OCI-LY7 (cell line): ENCODE data around the gene SLC35B4. TPM values are rescaled to one million over a fixed set of nuclear protein-coding genes. Genes with fewer than 3 reads are reported as not detected.
A peak's percentile ranks its signal among the peaks of the same experiment; 100 is the strongest.

ENCODE experiments used
- BruUV-seq: library from RNA; stranded (reverse); fragments of 400-500 nt; replicated peaks from 2 replicates; lab custom pipeline; 2021; lab: Mats Ljungman, UMichigan
- CTCF ChIA-PET: fragments of 300-600 bp; sonication (Branson Sonifier 250); formaldehyde crosslinking; loops from one replicate; lab custom pipeline; 2022; ENCODE audit warnings: antibody characterized with exemption; ENCODE audit not compliant: unreplicated experiment; lab: Charles Lee
- POLR2A ChIA-PET: fragments of 300-600 bp; sonication (Branson Sonifier 250); formaldehyde crosslinking; loops from one replicate; lab custom pipeline; 2022; ENCODE audit warnings: antibody characterized with exemption; lab: Charles Lee
- DNase-seq: peaks from one replicate; pipeline ENCODE4 v3.0.0-alpha.2; 2015; ENCODE audit warnings: low spot score
- H2AFZ ChIP-seq: fragments of 200-600 bp; sonication (generic), shearing (Covaris generic); 2 replicates; pipeline ENCODE4 v1.6.1; 2014; ENCODE audit warnings: mild to moderate bottlenecking, antibody characterized with exemption, low read length, moderate library complexity
- H3K27ac ChIP-seq: fragments of 200-600 bp; sonication (generic); 2 replicates; pipeline ENCODE4 v1.5.1; 2014; ENCODE audit warnings: mixed run types, low read depth, mild to moderate bottlenecking, moderate library complexity, low read length, inconsistent platforms; ENCODE audit not compliant: poor library complexity, severe bottlenecking
- H3K36me3 ChIP-seq: fragments of 200-600 bp; sonication (generic); 2 replicates; pipeline ENCODE4 v1.6.1; 2014; ENCODE audit warnings: mild to moderate bottlenecking, antibody characterized with exemption, low read length, moderate library complexity, mixed read lengths; ENCODE audit not compliant: insufficient read depth
- H3K4me1 ChIP-seq: fragments of 200-600 bp; sonication (generic); 2 replicates; pipeline ENCODE4 v1.5.1; 2014; ENCODE audit warnings: mild to moderate bottlenecking, low read length; ENCODE audit not compliant: insufficient read depth, poor library complexity, severe bottlenecking
- H3K4me2 ChIP-seq: fragments of 200-600 bp; sonication (generic); 2 replicates; pipeline ENCODE4 v1.6.1; 2014; ENCODE audit warnings: mild to moderate bottlenecking, low read length
- H3K4me3 ChIP-seq: fragments of 200-600 bp; sonication (generic); 2 replicates; pipeline ENCODE4 v1.5.1; 2014; ENCODE audit warnings: mild to moderate bottlenecking, low read depth, low read length; ENCODE audit not compliant: poor library complexity, severe bottlenecking
- H3K79me2 ChIP-seq: fragments of 200-600 bp; sonication (generic); 2 replicates; pipeline ENCODE4 v1.6.1; 2016; ENCODE audit warnings: low read depth, mild to moderate bottlenecking, low read length, moderate library complexity, mixed read lengths; ENCODE audit not compliant: insufficient read depth
- H3K9me2 ChIP-seq: fragments of 200-600 bp; sonication (generic); 2 replicates; pipeline ENCODE4 v1.6.1; 2016; ENCODE audit warnings: mild to moderate bottlenecking, low read length, mixed read lengths; ENCODE audit not compliant: insufficient read depth
- H3K9me3 ChIP-seq: fragments of 200-600 bp; sonication (generic); 2 replicates; pipeline ENCODE4 v1.6.1; 2014; ENCODE audit warnings: mild to moderate bottlenecking, mixed run types, low read length, mixed read lengths
- H4K20me1 ChIP-seq: fragments of 200-600 bp; sonication (generic); 2 replicates; pipeline ENCODE4 v1.6.1; 2014; ENCODE audit warnings: mild to moderate bottlenecking, antibody characterized with exemption, low read length, moderate library complexity, mixed read lengths; ENCODE audit not compliant: insufficient read depth
- CTCF ChIP-seq: fragments of 200-600 bp; sonication (generic); conservative IDR thresholded peaks from 2 replicates; pipeline ENCODE4 v1.5.1; 2014; ENCODE audit warnings: mild to moderate bottlenecking, antibody characterized with exemption, low read length, moderate library complexity, mixed read lengths
- EZH2phosphoT487 ChIP-seq: fragments of 200-600 bp; sonication (generic); IDR thresholded peaks from 2 replicates; pipeline ENCODE4 v1.6.1; 2018; ENCODE audit warnings: low read depth, borderline replicate concordance, mild to moderate bottlenecking, mixed run types, antibody characterized with exemption, low read length, moderate library complexity, mixed read lengths
- intact Hi-C: fragments of 100-400 bp; cut with micrococcal nuclease; formaldehyde crosslinking; loops from one replicate; pipeline ENCODE4 v1.10.0; 2022; ENCODE audit not compliant: unreplicated experiment
- total RNA-seq, 2 experiments: library from RNA; depleted of rRNA in 1 of 2; stranded (reverse); fragments of >200 nt in 1 of 2; shearing (Covaris generic) in 1 of 2; gene quantifications; 2 replicates each; pipeline ENCODE4 v1.2.3, GENCODE V29; 2014 to 2022

The SLC35B4 gene
- total RNA-seq, 2 experiments from 2014 or later, result 32.3 to 38.1 TPM

GRCh38 chr7:134262322-134262721 is 54.4 kb downstream of the SLC35B4 start:
- CTCF ChIA-PET, result no interaction called here
- no peak for DNase-seq
- Histone ChIP-seq H3K27ac (no peak overlapping the region), H4K20me1 (no peaks in the 10 kb centered on the region), H3K4me1 (no peaks in the 10 kb centered on the region), H2AFZ (no peak overlapping the region), H3K79me2 (no peaks in the 10 kb centered on the region), H3K4me2 (no peak overlapping the region), H3K36me3 (no peaks in the 10 kb centered on the region), H3K9me2 (no peaks in the 10 kb centered on the region), H3K4me3 (no peak overlapping the region), H3K9me3 (peaks cover 5% of the 10 kb centered on the region; the same call in 1 of the 2 replicates)
- no peak for TF ChIP-seq CTCF
- no peak for TF ChIP-seq EZH2phosphoT487
- intact Hi-C loops, result no loop called here
- POLR2A ChIA-PET, result no interaction called here
- no TSS peak for BruUV-seq

GRCh38 chr7:134255814-134256213 is 60.9 kb downstream of the SLC35B4 start:
- POLR2A ChIA-PET, result interaction anchor here (0.7 to 1.5 kb wide), 4 partner anchors 10 to 421 kb away, joined by 3 read pairs; no protein-coding TSS in a partner anchor
- Histone ChIP-seq H2AFZ (no peak overlapping the region), H3K9me3 (no peaks in the 10 kb centered on the region), H3K36me3 (no peaks in the 10 kb centered on the region), H3K9me2 (no peaks in the 10 kb centered on the region), H3K4me3 (no peak overlapping the region), H3K4me1 (no peaks in the 10 kb centered on the region), H3K4me2 (no peak overlapping the region), H3K79me2 (no peaks in the 10 kb centered on the region), H3K27ac (no peak overlapping the region), H4K20me1 (no peaks in the 10 kb centered on the region)
- no TSS peak for BruUV-seq
- intact Hi-C loops, result no loop called here
- no peak for DNase-seq
- CTCF ChIA-PET, result no interaction called here
- no peak for TF ChIP-seq EZH2phosphoT487
- TF ChIP-seq CTCF, result no peak; the same call in 1 of the 2 replicates

- Histone ChIP-seq H3K4me3 (no peak overlapping the region), H3K9me2 (no peaks in the 10 kb centered on the region), H4K20me1 (no peaks in the 10 kb centered on the region), H3K36me3 (no peaks in the 10 kb centered on the region), H2AFZ (no peak overlapping the region), H3K4me2 (no peak overlapping the region), H3K27ac (no peak overlapping the region), H3K79me2 (no peaks in the 10 kb centered on the region), H3K9me3 (no peaks in the 10 kb centered on the region), H3K4me1 (no peaks in the 10 kb centered on the region)
- ChIA-PET POLR2A (interaction anchor here (0.8 to 1.5 kb wide), 3 partner anchors 21 to 375 kb away, joined by 3 to 5 read pairs (median 3); no protein-coding TSS in a partner anchor), CTCF (no interaction called here)
- intact Hi-C loops, result loop anchor here (5.0 kb wide), 1 partner anchor 112 kb away; no protein-coding TSS in a partner anchor
- DNase-seq, result peak; percentile 48
- TF ChIP-seq CTCF (peak; percentile 73), EZH2phosphoT487 (no peak)
- BruUV-seq, result no TSS peak
Observed at GRCh38 chr7:134254311-134254710, 62.4 kb downstream of the SLC35B4 start.
